ENCODE data around the gene SP140.
"Not testable (repeated sequence)": the region's sequence is repeated elsewhere in the genome, so short reads cannot be mapped to it uniquely, and the experiment has no call there.

Gene SP140

GRCh38 chr2:230225486-230225885 is at the start of gene SP140:
Gene SP140, plus strand, starts transcription at chr2:230225736. Its CDS starts 109 bp downstream, at chr2:230225845.
- peak; percentile 50 to 61 for DNase-seq (ENCODE audit: low read depth in 2 of 2)

GRCh38 chr2:230176996-230177395 is 48.5 kb upstream of the SP140 start:
- DNase-seq (ENCODE audit: low read depth in 2 of 2): no peak

- no peak for DNase-seq (ENCODE audit: low read depth in 2 of 2)
These were observed 46.7 kb upstream of the SP140 start for GRCh38 chr2:230178546-230179485.

- DNase-seq (ENCODE audit: low read depth in 2 of 2): no peak
These were observed 45.6 kb upstream of the SP140 start for GRCh38 chr2:230179907-230180306.

- DNase-seq (ENCODE audit: low read depth in 2 of 2): no peak
These were observed 44.3 kb upstream of the SP140 start for GRCh38 chr2:230181195-230181594.

GRCh38 chr2:230184727-230185578 is 40.6 kb upstream of the SP140 start:
- DNase-seq (ENCODE audit: low read depth in 2 of 2): no peak

GRCh38 chr2:230202430-230203109 is 23.0 kb upstream of the SP140 start:
- no peak for DNase-seq (ENCODE audit: low read depth in 2 of 2)

GRCh38 chr2:230203110-230203676 is 22.3 kb upstream of the SP140 start:
- no peak for DNase-seq (ENCODE audit: low read depth in 2 of 2)

- DNase-seq (ENCODE audit: low read depth in 2 of 2): no peak
These were observed 20.5 kb upstream of the SP140 start for GRCh38 chr2:230205034-230205433.

GRCh38 chr2:230205721-230206120 is 19.8 kb upstream of the SP140 start:
- no peak for DNase-seq (ENCODE audit: low read depth in 2 of 2)

GRCh38 chr2:230208576-230208975 is 17.0 kb upstream of the SP140 start:
- DNase-seq (ENCODE audit: low read depth in 2 of 2): no peak

- DNase-seq (ENCODE audit: low read depth in 2 of 2): no peak
These were observed 16.0 kb upstream of the SP140 start for GRCh38 chr2:230209422-230210051.

- DNase-seq (ENCODE audit: low read depth in 2 of 2): no peak
These were observed 9.0 kb upstream of the SP140 start for GRCh38 chr2:230216489-230216888.

- no peak for DNase-seq (ENCODE audit: low read depth in 2 of 2)
These were observed 8.1 kb upstream of the SP140 start for GRCh38 chr2:230217424-230217823.

GRCh38 chr2:230218421-230218820 is 7.1 kb upstream of the SP140 start:
- no peak for DNase-seq (ENCODE audit: low read depth in 2 of 2)

- DNase-seq (ENCODE audit: low read depth in 2 of 2): peak; percentile 59 to 60
These were observed 5.9 kb upstream of the SP140 start, which contains the start of gene SP110 for GRCh38 chr2:230219419-230220331. Gene SP110, minus strand, starts transcription at chr2:230219984. Its CDS starts 3,057 bp downstream, at chr2:230216927.

GRCh38 chr2:230220347-230220969 is 5.1 kb upstream of the SP140 start:
- no peak for DNase-seq (ENCODE audit: low read depth in 2 of 2)

- DNase-seq (ENCODE audit: low read depth in 2 of 2): no peak
These were observed 4.0 kb upstream of the SP140 start for GRCh38 chr2:230221493-230221892.

- not testable (repeated sequence) for DNase-seq (ENCODE audit: low read depth in 2 of 2)
These were observed 2.7 kb upstream of the SP140 start for GRCh38 chr2:230222829-230223228.

Data from activated CD4-positive, alpha-beta T cell treated with anti-CD3 and anti-CD28 coated beads for 24 hours (primary cell).